NOMO-1 (cell line): ENCODE data around the gene MACROD2.

Source experiments
- DNase-seq, 2 experiments: peaks; one replicate each; lab custom pipeline; 2025; ENCODE audit not compliant: unreplicated experiment in 2 of 2; lab: John Stamatoyannopoulos, UW

Gene MACROD2

GRCh38 chr20:15776770-15777466 lies 1781.6 kb downstream of the MACROD2 start:
- peak in 1 of 2 experiments; percentile 29 for DNase-seq

GRCh38 chr20:15784020-15784419 lies 1788.7 kb downstream of the MACROD2 start:
- DNase-seq = peak in 1 of 2 experiments; percentile 4

DNA sequence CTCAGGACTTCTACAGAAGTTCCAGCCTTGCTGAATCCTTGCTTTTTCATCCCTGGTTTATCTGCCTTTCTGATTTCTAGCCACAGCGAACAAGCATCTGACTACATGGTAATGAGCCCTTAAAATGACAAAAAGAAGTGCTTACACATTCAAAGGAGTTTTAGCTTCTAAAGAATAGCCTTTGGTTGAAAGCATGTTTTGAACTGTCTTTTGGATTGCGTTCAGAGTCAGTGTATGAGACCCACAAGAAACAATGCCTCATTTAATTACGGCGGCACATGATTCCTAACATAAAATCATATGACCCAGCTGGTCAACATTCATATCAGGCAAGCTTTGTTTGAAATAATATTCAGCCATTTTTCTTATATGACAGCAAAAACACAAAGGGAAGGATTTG lies 1793.8 kb downstream of the MACROD2 start:
- DNase-seq = no peak

GRCh38 chr20:15792855-15793254 lies 1797.5 kb downstream of the MACROD2 start:
- no peak for DNase-seq

GRCh38 chr20:15794409-15794808 lies 1799.1 kb downstream of the MACROD2 start:
- no peak for DNase-seq

GRCh38 chr20:15795305-15796019 lies 1800.1 kb downstream of the MACROD2 start:
- DNase-seq = no peak

DNA sequence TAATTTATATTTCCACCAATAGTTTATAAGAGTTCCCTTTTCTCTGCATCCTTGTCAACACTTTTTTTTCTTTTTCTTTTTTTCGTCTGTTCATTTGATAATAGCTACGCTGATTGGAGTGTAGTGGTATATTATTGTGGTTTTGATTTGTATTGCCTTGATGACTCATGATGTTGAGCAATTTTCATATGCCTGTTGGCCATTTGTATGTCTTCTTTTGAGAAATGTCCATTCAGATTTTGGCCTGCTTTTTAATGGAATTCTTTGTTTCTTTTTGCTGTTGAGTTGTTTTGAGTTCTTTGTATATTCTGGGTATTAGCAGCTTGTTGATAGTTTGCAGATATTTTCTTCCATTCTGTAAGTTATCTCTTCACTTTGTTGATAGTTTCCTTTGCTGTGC lies 1804.6 kb downstream of the MACROD2 start:
- DNase-seq = peak in 1 of 2 experiments; percentile 41

GRCh38 chr20:15802020-15802419 lies 1806.7 kb downstream of the MACROD2 start:
- DNase-seq = no peak

- DNase-seq = no peak
Observed at GRCh38 chr20:15805154-15805553, 1809.8 kb downstream of the MACROD2 start.

- DNase-seq = no peak
Observed at GRCh38 chr20:15806105-15806504, 1810.8 kb downstream of the MACROD2 start.

DNA sequence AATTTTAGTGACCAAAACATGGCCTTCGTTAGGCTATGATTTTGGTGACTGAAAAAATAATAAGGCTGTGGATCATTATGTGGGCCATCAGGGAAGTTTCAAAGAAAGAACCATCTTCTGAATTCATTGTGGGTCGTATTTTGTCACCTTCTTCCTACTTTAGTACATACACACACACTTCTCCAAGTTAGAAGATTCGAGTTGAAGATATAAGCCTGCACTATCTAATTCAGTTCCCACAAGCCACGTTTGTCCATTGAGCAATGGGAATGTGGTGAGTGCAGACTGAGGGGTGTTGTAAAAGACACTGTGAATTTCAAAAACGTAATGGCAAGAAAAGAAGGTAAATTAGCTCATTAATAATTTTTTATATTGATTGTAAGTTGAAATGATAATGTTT lies 1812.0 kb downstream of the MACROD2 start:
- DNase-seq = peak in 1 of 2 experiments; percentile 23

- peak in 1 of 2 experiments; percentile 7 for DNase-seq
Observed at GRCh38 chr20:15807771-15808170, 1812.5 kb downstream of the MACROD2 start.

DNA sequence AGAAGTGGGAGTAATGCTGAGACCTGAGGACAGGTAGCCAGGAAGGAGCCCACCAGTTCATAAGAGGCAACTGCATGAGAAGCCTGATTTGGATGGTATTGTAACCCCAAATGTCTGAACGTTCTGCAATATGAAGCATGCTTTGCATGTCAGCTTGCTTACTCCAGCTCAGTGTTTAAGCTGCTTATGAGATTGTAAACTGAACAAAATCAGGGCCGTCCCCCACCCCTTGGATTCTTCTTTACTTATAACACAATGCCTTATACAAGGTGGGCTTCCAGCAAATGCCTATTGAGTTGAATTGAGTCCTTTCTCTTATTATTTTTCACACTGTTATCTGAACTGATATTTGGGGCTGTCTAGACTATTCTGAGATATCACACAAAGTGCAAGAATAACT lies 1816.6 kb downstream of the MACROD2 start:
- DNase-seq = no peak

DNA sequence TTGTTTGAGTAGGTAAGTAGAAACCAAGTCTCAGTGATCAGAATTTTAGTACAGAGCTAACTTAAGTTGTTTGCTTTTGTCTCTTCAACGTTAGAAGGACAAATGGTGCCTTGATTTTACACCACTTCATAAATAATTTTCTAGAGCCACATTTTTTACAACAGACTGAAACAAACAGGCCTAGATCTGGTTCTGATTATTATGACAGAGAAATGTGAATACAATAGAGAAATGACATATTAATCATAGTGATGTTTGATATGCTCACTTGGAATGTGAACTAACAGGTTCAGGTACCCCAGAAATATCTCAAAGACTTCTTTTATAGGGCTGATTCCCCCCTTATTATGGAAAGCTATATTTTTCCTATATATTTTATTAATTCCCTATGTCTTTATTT lies 1817.4 kb downstream of the MACROD2 start:
- no peak for DNase-seq

GRCh38 chr20:15814360-15814759 lies 1819.0 kb downstream of the MACROD2 start:
- DNase-seq = no peak

- DNase-seq = no peak
Observed at GRCh38 chr20:15814911-15815310, 1819.6 kb downstream of the MACROD2 start.

DNA sequence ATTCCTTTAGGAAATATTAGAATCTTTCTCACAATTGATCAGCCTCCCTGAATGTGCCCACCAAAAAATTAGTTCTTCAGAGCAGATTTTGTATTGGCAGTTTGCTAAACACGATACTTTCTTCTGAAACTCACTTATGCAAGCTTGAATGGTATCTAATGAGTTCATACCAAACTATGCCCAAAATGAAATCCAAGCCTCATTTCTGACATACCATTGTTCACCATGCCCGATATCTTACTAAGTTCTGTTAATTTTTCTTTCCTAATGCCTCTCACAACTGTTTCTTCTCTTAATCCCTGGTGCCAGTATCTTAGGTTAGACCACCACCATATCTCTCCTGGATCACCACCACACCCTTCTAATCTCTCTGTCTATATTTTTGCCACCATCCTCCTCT lies 1822.0 kb downstream of the MACROD2 start:
- no peak for DNase-seq

GRCh38 chr20:15818651-15819071 lies 1823.3 kb downstream of the MACROD2 start:
- no peak for DNase-seq

DNA sequence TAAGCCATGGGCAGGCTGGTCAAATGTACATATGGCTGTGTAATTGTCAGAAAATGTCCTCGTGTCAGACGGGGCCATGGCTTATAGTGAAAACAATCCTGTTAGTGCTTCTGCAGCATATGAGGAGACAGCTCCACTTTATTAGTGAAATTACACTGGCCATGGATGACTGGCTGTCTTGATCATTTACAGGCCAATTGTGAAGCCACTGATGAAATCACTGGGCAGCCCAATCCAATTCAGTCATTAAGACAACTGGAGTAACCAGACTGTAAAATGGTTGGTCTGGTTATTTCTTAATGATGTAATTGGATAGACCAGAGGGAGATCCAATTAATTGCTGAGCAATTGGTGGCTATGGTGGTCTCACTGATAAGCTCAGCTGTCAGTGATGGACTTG lies 1828.4 kb downstream of the MACROD2 start:
- no peak for DNase-seq

DNA sequence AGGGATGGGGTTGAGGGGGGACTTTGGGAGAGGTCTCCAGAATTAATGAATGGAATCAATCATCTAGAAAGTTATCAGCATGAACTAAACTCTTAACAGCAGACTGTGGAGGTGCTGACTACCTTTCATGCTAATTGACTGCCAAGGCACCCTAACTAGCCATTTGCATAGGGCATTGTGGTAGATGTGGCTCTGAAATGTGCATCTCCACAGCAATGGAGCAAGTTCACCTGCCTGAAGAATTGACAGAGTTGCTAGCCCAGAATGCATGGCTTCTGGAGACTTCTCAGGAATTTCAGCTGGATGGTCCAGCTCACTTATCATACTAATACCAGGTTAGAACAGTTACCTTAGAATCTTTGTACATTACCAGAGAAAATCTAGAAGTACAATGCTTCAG lies 1832.3 kb downstream of the MACROD2 start:
- no peak for DNase-seq

DNA sequence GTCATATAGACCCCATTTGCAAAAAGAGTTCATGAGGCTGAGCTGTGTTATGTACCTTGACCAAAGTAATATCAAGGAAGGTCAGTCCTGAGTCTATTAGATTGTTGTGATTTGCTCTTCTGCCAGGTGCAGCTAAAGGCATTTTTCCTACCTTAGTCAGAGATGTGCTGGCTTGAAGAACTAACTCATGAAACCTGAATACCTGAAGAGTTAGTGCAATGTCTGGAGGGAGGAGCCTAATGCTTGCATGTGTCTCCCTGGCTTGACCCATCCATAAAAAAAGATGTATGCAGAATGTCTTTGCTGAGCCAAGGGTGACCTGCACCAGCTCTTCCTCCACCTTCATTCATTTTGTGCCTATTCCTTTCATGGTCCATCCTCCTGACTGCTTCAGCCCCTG lies 1835.9 kb downstream of the MACROD2 start:
- DNase-seq = no peak

DNA sequence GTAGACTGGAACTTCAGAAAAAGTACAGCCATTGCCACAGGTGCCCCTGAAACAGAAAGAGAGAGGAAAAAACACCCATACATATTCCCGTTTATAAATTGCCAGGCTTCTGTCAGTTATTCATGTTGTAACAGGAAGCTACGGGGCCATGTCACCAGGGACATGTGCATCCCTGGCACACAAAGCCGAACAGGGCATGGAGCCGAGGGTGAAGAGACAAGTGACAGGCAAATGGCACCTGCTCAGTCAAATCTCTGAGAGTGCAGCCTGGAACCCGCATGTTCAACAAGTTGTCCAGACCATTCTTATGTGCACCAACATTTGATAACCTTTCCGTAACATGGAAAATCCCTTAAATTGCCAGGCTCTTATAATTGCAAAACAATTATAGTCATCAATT lies 1837.2 kb downstream of the MACROD2 start:
- DNase-seq = no peak
